OCI-M1 (cell line): ENCODE results near the gene SRRM3.
"Not testable (repeated sequence)": the region's sequence is repeated elsewhere in the genome, so short reads cannot be mapped to it uniquely, and the experiment has no call there.

ENCODE experiments used
- DNase-seq: peaks from one replicate; lab custom pipeline; 2025; lab: John Stamatoyannopoulos, UW

Gene SRRM3

DNA sequence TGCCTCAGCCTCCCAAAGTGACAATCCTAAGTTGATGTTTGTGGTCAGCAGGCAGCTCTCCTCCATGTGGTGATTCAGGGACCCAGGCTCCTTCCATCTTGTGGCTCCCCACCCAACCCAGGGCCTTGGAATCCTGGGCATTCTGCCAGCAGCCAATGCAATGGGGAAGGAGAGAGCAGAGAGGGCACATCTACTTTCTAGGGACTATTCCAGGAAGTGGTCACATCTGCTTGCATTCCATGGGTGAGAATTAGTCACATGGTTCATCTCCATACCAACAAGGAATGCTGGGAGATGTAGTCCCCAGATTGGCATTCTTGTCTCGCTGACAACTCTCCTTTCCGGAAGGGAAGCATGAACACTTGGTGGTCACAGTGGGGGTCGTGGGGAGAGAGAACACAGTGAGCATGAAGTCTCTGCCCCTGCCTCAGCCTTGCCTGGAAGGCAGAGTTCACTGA, 9.9 kb upstream of the SRRM3 start:
- peak; percentile 33 for DNase-seq

DNA sequence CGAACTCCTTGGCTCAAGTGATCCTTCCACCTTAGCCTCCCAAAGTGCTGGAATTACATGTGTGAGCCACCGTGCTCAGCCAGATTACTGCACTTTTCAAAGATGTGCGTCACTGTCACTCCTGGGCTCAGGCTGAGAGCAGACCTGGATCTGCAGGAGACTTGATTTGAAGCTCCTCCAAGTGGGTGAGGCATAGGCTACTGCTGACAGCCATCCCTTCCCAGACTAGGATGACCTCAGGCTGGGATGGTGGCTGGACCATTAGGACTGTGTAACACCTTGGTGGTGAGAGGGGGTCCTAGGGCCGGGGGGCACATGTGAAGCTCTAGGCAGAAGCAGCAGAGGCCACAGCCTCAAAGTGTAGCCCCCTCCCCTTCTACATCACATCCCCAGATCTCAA, 8.2 kb upstream of the SRRM3 start:
- no peak for DNase-seq

DNA sequence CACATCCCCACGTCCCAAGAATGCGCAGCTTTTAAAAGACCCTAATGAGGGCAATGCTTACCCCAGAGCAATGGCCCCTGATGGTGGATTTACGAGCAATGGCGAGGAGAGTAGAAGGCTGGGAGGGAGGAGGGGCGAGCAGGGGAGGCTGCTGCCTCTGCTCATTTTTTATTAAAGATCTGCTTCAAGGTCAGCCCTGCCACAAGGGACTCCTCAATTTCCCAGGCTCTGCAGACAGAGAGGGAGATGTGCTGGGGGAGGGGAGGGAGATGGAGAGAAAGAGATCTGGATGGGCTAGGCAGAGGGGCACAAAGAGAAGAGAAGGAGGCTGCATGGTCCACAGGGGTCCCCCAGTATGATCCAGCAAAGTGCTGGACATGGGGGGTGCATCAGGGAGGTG, 7.8 kb upstream of the SRRM3 start:
- no peak for DNase-seq

DNA sequence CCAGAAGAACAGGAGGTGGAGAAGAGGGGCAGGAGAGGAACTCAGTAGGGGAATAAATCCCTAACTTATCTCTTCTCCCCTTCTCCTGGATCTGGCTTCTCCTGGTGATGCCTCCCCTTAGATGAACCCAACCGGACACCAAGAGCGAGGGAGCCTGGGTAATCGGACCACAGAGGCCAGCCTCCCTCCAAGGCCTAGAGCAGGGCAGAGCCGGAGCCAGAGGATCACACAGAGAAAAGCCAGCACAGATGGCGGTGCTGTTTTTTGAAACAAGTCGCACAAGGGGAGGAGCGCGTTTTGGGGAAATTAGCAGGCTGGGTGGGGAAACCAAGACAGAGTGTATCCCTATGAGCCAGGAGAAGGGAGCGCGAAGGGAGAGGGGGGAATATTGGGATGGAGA, 4.9 kb upstream of the SRRM3 start:
- DNase-seq, result no peak

DNA sequence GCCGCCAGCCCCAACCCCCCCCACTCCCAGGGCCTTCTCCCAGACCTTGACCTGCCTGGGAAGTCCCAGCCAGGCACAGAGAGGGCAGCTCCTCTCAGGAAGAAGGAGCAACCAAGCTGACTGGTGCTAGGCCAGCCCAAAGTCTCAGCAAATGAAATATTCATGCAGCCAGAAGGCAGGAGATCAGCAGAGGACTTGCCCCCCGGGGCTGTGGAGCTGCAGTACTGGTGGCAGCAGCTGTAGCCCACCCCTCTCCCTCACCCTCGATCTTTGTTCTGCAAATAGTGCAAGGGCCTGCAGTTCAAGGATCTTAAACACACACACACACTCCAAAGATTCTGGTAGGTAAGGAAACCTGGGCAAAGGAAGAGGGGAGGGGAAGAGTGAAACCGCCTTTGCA, 3.5 kb upstream of the SRRM3 start:
- no peak for DNase-seq

DNA sequence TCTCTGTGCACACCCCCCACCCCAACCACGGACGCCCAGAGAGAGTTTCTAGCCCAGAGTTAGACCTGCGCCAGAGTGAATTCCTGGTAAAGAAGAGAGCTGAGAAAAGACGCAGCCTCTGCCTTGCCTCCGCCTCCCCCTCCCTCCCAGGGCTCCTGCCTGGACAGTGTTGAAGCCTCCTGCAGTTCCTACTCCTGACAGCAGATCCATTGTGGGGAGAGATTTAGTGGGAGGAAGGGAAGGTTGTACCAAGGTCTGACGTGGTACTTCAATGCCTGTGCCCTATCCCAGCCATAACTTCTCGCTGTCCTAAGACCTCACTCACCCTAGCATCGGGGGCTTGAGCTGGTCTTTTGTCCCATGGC, 952 bp downstream of the SRRM3 start:
- DNase-seq, result no peak

DNA sequence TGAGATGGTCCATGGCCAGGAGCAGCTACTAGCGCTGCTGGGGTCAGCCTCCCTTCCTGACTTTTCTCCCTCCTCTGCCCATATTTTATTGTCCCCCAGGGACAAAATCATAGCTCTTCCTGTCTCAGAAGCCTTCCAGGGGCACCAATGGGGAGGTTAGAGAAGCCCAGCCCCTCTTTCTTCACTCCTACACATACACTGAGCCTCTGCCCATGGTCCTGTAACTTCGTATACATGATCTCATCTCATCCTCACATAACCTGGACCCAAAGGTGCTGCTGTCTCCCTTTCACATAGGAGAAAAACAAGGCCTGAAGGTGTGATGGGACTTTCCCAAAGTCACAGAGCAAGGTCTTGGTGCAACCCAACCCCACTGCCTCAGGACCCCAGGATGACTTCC, 2.5 kb downstream of the SRRM3 start:
- no peak for DNase-seq

DNA sequence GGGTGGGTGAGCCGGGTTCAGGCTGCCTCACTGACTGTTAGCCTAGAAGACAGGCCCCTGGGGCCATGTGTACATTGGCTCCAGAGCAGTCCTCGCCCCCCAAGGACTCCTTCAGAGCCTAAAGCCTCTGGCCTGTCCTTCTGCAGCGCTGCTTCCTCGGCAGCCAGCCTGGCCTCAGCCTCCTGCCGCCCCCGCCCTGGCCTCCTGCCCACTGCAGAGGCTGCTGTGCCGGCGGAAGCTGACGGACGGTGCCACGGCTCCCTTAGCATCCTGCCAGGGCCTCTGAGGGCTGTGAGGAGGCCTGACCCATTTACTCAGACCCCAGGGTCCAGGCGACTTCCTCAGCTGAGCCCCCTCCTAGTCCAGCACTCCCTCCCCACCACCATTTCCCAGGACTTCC, 4.9 kb downstream of the SRRM3 start:
- DNase-seq, result no peak

DNA sequence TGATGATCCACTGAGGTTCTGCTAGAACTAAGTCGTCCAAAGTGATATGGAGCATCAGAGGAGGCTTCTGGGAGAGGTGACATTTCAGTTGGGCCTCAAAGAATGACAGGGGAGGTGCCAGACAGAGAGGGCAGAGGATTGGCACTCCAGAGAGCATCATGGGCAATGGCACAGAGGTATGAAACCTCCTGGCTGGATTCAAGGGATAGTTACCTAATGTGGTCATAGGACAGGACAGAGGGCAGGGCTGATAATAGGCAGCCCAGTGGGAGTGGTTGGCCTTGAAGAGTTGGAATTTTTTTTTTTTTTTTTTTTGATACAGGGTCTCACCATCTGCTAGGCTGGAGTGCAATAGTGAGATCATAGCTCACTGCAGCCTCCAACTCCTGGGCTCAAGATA, 7.6 kb downstream of the SRRM3 start:
- DNase-seq, result no peak

DNA sequence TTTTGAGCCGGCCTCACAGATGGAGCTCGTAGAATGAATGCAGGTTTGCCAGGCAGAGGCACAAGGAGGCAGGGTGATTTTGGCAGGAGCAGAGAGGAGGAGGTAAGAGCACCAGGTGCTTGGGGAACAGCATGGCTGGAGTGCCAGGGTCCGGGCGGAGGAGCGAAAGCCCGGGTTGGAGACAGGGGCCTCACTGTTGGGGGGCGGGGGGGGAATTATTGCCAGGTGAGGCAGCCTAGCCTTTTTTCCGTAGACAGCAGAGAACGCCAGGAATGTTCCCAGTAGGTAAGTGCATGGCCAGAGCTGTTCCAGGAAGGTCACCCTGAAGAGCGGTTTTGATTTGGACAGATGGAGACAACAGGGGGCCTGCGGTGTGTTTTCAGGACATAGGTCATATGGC, 9.5 kb downstream of the SRRM3 start:
- no peak for DNase-seq

DNA sequence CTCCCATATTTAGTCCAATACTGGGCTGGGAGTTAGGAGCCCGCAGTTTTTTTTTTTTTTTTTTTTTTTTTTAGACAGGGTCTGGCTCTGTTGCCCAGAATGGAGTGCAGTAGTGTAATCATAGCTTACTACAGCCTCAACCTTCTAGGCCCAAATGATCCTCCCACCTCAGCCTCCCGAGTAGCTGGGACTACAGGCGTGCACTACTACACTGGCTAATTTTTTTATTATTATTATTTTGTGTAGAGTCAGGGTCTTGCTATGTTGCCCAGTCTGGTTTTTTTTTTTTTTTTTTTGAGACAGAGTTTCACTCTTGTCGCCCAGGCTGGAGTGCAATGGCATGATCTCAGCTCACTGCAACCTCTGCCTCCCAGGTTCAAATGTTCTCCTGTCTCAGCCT, 13.7 kb downstream of the SRRM3 start:
- not testable (repeated sequence) for DNase-seq

DNA sequence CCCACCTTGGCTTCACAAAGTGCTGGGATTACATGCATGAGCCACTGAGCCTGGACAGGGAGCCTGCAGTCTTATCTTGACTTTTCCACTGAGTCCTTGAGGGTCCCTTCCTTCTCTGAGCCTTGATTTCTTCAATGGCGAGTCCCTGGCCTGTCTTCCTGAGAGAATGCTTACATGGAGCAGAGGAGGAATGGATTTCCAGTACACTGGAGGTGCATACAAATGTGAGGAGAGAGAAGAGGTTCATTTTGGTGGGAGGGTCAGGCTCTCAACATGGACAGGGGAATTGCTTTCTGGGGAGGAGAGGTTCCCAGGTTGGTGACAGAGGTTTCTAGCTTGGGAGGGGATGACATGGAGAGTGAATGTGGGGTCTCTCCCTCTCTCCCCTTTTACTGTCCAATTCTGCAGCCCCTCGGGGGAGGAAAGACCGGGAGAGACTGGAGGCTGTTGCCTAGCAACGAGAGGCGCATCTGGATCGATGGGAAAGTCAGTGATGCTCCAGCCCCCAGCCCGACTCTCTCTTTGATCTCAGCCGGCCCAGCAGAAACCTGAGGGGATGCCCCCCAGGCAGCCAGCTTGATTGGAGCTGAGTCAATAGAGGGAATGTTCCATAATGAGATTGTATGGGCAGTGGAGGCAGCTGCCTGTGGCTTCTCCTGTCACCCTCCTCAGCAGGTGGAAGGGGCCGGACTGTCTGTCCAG, 14.8 kb downstream of the SRRM3 start:
- DNase-seq, result no peak

DNA sequence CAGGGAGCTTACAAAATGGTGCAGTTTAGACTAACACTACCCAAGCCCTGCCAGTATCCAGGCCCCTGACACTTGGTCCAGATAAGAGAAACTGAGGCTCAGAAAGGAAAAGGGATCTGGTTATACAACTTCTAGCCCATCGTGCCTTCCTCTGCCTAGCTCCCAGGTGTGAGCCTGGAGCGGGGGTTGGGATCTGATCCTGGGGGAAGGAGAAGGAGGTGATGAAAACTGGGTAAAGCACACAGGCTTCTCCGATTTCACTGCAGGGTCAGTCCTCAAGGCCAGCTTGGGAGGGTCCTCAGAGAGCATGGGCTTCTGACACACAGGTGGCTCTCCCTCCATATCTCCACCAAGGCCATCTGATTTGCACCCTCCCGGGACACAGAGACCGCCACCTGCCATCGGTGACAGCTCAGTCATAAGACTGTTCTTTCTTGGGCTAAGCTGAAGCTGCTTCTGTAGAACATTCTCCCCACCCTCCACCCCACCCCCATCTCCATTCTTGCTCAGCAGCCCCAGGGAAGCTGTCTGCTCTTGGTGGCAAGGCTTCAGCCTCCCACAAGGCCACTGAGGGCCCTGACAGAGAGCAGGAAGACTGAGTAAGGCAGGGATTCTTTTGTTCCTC, 16.4 kb downstream of the SRRM3 start:
- DNase-seq, result no peak

DNA sequence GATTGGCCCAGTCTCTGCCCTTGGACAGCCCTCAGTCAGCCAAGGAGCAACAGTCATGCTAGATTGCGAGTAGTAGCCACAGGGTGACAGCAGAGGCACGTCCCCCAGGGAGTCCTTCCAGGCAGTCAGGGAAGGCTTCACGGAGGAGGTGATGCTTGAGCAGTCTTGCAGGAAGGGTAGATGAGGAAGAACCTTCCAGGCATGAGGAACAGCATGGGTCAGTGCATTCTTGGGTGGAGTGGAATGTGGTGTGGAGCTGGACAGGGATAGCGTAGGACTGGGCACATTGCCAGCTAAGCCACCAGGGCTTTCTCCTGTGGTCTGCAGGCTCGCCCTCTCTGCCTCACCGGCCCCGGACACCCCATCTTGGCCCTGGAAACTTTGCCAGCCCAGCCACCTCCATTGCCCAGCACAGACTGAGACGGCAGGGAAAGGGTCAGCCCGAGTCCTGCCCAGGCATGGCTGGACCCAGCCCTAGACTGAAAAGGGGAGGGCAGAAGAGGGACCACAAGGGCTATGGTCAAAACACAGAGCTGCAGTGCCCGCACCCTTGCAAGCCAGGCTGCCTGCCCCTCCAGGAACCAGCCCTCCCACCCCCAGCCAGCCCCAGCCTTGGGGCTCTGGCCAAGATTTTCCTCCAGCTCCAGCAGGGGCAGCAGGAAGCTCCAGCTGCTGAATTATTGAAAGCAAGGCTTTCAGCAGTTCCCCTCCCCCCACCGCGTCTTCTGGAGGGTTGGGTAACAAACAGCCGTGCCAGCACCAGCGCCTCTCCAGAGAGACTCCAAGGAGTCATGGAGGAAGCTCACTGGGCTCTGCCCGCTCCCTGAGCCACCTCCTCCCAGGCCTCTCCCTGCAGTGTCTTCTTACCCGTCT, 18.7 kb downstream of the SRRM3 start:
- DNase-seq, result peak; percentile 30

DNA sequence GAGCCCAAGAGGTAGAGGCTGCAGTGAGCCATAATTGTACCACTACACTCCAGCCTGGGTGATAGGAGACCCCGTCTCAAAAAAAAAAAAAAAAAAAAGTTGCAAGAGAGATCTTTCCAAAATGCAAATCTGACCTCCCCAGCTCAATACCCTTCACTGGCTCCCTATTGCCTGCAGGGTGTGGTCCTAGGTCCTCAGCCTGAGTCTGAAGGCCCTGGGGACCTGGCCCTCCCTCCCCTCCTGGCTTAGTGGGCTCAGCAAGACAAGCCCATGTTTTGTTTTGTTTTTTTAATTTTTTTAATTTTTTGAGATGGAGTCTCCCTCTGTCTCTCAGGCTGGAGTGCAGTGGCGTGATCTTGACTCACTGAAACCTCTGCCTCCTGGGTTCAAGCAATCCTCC, 20.6 kb downstream of the SRRM3 start:
- DNase-seq, result no peak

DNA sequence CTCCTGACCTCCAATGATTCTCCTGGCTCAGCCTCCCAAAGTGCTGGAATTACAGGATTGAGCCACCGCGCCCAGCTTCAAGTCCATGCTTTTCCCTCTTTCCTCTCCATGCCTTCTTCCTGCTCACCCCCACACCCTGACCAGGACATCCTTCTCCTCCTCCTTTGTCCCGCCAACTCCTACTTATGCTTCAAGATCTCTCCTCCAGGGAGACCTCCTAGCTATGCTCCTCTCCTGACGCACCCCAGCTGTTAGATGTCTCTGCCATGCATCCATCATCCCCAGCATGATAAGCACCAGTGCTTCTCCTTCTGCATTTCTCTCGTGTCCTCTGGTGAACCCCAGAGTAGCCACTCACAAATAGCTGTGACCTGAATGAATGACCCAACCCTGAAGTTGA, 21.1 kb downstream of the SRRM3 start:
- no peak for DNase-seq

DNA sequence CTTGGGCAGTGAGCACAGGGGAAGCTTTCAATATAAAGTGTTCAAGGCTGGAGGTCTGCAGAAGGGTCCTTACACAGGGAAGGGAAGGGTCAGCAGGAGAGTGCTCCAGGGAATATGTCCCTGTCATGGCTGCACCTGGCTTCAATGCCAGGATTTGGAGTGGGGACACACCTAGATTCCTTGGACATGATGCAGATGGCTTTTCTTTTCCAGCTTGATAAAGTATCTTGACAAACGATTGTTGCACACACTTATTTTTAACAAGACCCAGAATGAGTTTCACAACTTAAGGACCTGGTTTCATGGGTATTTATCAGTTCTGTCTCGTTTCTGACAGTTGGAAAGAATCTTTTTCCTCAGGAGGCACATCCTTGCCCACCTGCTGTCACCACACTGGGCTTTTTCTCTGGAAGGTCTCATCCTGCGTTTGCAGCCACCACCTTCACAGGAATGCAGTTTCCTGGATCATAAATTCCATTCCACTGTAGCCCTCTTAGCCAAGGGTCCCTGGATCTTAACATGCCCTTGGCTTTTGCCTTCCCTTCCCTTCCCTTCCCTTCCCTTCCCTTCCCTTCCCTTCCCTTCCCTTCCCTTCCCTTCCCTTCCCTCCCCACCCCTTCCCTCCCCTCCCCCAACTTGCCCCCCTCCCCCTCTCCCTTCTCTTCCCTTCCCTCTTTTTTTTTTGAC, 21.7 kb downstream of the SRRM3 start:
- DNase-seq, result no peak

DNA sequence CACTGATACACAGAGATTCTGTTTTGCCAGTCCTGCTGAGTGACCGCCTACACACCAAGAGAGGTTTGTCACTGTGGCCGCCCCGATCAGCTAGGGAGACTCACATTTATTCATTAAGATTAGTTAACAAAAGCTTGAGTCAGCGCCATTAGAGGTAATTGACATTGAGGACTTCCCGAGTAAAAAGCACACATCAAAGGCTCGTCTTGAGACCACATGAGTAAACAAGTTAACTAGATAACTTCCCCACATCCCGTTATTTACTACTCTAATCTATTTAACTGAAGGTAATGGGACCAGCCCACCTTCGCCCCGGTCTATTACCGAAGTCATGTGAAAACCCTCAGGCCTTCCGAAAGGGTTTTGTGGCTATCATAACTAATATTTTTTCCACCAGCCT, 23.0 kb downstream of the SRRM3 start:
- DNase-seq, result no peak

DNA sequence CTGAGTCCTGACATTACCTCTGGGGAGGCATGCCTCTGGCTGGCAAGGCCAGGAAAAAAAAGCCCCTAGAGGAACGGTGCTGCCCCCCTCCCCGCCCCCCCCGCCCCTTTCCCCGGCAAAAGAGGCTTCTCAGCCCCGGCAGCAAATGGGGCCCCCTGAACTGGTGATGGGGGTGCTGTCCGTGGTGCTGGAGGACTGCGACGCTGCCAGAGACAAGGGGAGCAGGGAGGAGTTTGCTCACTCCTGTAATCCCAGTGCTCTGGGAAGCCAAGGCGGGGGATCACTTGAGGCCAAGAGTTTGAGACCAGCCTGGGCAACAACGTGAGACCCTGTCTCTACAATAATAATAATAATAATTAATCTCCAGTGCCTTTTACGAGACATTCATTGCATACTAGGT, 23.7 kb downstream of the SRRM3 start:
- peak; percentile 50 for DNase-seq

DNA sequence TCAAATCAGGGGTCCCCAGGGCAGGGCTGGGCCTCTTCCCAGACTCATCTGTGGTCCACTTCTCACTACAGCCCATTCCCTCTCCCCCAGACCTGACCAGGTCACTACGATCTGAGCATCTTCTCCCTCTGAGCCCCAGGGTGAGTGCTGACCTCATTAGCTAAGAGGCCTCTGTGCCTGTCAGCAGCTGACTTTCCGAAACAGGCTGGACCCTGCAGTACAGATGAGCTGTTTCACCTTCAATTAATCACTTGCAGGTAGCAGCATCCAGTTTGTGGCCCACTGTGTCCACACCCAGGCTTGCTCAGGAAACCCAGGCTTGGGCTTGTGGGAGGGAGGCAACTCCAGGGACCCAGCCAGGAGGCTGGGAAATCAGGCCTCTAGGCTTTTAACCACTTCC, 24.3 kb downstream of the SRRM3 start:
- DNase-seq, result no peak

DNA sequence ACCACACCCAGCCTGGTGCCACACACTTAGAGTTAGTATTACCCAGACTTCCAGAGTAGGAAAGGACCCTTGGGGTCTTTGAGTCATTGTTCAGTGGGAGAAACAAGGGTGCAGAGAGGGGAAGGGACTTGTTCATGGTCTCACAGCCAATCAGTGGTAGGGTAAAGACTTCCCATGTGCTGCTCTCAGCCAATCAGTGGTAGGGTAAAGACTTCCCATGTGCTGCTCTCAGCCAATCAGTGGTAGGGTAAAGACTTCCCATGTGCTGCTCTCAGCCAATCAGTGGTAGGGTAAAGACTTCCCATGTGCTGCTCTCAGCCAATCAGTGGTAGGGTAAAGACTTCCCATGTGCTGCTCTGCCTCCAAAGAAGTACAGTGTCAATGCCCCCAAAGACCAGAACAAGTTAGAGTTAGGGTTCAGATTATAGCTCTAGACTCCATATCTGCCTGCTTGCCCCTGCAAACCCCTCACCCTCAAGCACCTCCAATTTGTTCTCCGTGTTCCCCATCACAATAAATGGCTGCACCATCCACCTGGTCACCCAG, 25.3 kb downstream of the SRRM3 start:
- not testable (repeated sequence) for DNase-seq

DNA sequence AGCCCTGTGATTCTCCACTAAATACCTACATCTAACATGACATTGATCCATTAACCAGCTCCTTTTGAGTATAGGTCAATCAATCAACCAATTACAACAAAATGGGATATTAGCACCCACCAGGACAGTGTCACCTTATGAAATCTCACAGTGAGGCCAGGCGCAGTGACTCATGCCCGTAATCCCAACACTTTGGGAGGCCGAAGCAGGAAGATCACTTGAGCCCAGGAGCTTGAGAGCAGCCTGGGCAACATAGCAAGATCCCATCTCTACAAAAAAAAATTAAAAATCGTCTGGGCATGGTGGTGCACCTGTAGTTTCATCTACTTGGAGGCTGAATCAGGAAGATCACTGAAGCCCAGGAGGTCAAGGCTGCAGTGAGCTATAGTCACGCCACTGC, 28.5 kb downstream of the SRRM3 start:
- DNase-seq, result no peak
